Measurements from ENCODE around the gene ACAA1.

DNA sequence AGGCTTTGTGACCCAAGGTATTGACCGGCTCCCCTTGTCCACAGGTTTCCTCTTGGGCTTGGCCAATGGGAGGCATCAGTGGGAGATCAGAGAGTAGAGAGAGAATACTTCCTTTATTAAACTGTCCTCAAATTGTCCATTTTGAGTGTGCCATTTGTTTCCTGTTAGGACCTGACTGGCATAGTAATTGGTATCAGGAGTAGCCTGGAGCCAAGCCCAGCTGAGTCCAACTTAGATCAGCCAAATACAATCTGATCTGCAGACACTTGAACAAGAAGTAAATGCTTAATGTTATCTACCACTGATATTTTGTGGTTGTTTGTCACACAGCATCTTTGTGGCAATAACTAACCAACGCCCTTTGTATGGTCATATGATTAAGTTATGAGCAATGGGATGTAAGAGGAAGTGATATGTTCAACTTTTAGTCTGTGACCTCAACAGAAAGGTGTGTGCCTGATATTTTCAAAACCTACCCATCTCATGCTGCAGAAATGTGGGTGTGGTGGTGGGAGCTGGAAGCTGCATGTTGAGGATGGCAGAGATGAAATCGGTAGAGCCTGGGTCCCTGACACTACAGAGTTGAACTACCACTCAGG is 14.8 kb upstream of the ACAA1 start:
- TF ChIP-seq, protein P1, sequence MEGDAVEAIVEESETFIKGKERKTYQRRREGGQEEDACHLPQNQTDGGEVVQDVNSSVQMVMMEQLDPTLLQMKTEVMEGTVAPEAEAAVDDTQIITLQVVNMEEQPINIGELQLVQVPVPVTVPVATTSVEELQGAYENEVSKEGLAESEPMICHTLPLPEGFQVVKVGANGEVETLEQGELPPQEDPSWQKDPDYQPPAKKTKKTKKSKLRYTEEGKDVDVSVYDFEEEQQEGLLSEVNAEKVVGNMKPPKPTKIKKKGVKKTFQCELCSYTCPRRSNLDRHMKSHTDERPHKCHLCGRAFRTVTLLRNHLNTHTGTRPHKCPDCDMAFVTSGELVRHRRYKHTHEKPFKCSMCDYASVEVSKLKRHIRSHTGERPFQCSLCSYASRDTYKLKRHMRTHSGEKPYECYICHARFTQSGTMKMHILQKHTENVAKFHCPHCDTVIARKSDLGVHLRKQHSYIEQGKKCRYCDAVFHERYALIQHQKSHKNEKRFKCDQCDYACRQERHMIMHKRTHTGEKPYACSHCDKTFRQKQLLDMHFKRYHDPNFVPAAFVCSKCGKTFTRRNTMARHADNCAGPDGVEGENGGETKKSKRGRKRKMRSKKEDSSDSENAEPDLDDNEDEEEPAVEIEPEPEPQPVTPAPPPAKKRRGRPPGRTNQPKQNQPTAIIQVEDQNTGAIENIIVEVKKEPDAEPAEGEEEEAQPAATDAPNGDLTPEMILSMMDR (IDR thresholded peaks at IDR 0.05 in 4 of 5, conservative IDR thresholded peaks at IDR 0.05 in 1 of 5) = no peak
- TF ChIP-seq POLR2A (IDR thresholded peaks at IDR 0.05) = no peak
